MCF 10A (cell line): Measurements from ENCODE around the gene RNF25. TPM values are rescaled to one million over a fixed set of nuclear protein-coding genes. Genes with fewer than 3 reads are reported as not detected.

Source experiments
- BruUV-seq: library from RNA; stranded (reverse); fragments of 400-500 nt; replicated peaks from 2 replicates; lab custom pipeline; 2021; lab: Mats Ljungman, UMichigan
- CTCF ChIA-PET: fragments of 300-600 bp; sonication (Branson Sonifier 250); formaldehyde crosslinking; extraction: SDS; loops from one replicate; lab custom pipeline; 2021; ENCODE audit warnings: antibody characterized with exemption, inconsistent platforms; lab: Yijun Ruan, JAX
- POLR2A ChIA-PET: fragments of 300-600, 350-650 bp; sonication (Branson Sonifier 250); formaldehyde crosslinking; extraction: SDS; loops from one replicate; lab custom pipeline; 2020; ENCODE audit warnings: antibody characterized with exemption, inconsistent platforms; lab: Yijun Ruan, JAX
- DNase-seq: peaks from one replicate; pipeline ENCODE4 v3.0.0-alpha.2; 2018; ENCODE audit not compliant: unreplicated experiment
- H3K27ac Mint-ChIP-seq: one replicate; pipeline ENCODE4 v1.8.0; 2022; ENCODE audit warnings: mild to moderate bottlenecking, low read depth, mixed read lengths; ENCODE audit not compliant: unreplicated experiment
- H3K27me3 Mint-ChIP-seq: one replicate; pipeline ENCODE4 v1.8.0; 2022; ENCODE audit warnings: mixed read lengths; ENCODE audit not compliant: insufficient read depth, unreplicated experiment
- H3K36me3 Mint-ChIP-seq: one replicate; pipeline ENCODE4 v1.8.0; 2022; ENCODE audit warnings: mild to moderate bottlenecking, moderate library complexity, mixed read lengths; ENCODE audit not compliant: insufficient read depth, unreplicated experiment
- H3K4me1 Mint-ChIP-seq: one replicate; pipeline ENCODE4 v1.8.0; 2022; ENCODE audit warnings: mixed read lengths; ENCODE audit not compliant: insufficient read depth, unreplicated experiment
- H3K4me3 Mint-ChIP-seq: one replicate; pipeline ENCODE4 v1.8.0; 2022; ENCODE audit warnings: mild to moderate bottlenecking, moderate library complexity, mixed read lengths; ENCODE audit not compliant: unreplicated experiment
- H3K9me3 Mint-ChIP-seq: one replicate; pipeline ENCODE4 v1.8.0; 2022; ENCODE audit warnings: mixed read lengths; ENCODE audit not compliant: unreplicated experiment
- CTCF ChIP-seq: fragments of 200-600 bp; IDR thresholded peaks from one replicate; pipeline ENCODE4 v1.8.0; 2022; ENCODE audit warnings: antibody characterized with exemption, mild to moderate bottlenecking; ENCODE audit not compliant: unreplicated experiment
- intact Hi-C: fragments of 100-400 bp; cut with micrococcal nuclease; formaldehyde crosslinking; loops from 2 replicates; pipeline ENCODE4 v1.14.1; 2022
- total RNA-seq: library from RNA; stranded (reverse); gene quantifications from 2 replicates; pipeline ENCODE4 v1.2.3, GENCODE V29; 2022

The RNF25 gene
- total RNA-seq, 1 experiment from 2014 or later: 60.8 TPM

GRCh38 chr2:218626369-218626768 is 45.4 kb downstream of the RNF25 start:
- Mint-ChIP-seq H3K9me3 (no peaks in the 10 kb centered on the region), H3K27ac (no peak overlapping the region), H3K4me1 (no peaks in the 10 kb centered on the region), H3K27me3 (no peaks in the 10 kb centered on the region), H3K4me3 (no peak overlapping the region), H3K36me3 (peaks cover 6% of the 10 kb centered on the region)
- intact Hi-C loops: no loop called here
- CTCF ChIA-PET: interaction anchor here (1.3 kb wide), 1 partner anchor 22 kb away, joined by 6 read pairs; no protein-coding TSS in a partner anchor
- TF ChIP-seq CTCF: no peak
- BruUV-seq: no TSS peak
- POLR2A ChIA-PET: no interaction called here
- no peak for DNase-seq

DNA sequence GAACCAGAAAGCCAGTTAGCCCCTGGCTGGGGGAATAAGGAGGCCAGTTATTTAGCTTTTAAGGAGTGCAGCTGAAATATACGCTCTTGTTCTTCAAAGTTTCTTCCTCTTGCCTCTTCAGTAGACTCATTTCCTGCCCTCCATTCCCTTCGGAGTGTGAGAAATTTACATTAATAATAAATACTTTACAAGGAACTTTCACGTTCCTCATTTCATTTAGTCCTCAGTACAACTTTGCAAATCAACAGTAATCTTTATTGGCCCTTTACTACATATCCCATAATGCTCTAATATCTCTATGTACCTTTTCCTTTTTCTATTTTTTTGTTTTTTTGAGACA is 48.5 kb downstream of the RNF25 start:
- intact Hi-C loops: no loop called here
- Mint-ChIP-seq H3K9me3 (no peaks in the 10 kb centered on the region), H3K36me3 (no peaks in the 10 kb centered on the region), H3K27ac (no peak overlapping the region), H3K4me1 (no peaks in the 10 kb centered on the region), H3K27me3 (no peaks in the 10 kb centered on the region), H3K4me3 (no peak overlapping the region)
- ChIA-PET CTCF (interaction anchor here (0.7 kb wide), 1 partner anchor 23 kb away, joined by 3 read pairs; no protein-coding TSS in a partner anchor), POLR2A (no interaction called here)
- DNase-seq: no peak
- BruUV-seq: no TSS peak
- no peak for TF ChIP-seq CTCF

DNA sequence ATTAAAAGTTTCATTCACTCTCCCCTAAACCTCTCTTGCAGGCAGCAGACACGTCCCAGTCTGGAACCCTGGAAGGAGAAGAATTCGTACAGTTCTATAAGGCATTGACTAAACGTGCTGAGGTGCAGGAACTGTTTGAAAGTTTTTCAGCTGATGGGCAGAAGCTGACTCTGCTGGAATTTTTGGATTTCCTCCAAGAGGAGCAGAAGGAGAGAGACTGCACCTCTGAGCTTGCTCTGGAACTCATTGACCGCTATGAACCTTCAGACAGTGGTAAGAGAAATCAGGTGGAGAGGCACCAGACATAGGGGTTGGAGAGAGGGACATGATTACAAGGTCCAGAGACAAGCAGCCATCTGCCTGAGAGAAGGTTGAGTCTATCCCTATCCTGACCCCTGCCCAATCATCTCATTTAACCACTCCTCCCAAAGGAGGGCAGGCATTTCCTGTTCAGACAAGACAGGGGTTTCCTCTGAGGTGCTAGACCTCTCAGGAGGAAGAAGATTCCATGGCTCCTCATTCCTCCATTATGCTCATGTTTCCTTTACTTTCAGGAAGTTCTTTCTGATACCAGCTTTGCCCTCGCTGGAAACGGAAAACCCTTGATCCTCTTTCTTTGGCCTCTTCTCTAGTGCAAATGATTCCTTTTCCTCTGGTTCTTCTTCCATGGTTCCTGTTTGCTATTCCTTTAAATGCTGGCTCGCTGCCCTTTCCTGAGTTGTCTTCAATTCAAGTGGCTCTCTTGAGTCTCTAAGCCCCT is 49.0 kb downstream of the RNF25 start:
- H3K9me3 Mint-ChIP-seq: no peaks in the 10 kb centered on the region
- no peaks in the 10 kb centered on the region for H3K4me1 Mint-ChIP-seq
- TF ChIP-seq CTCF: no peak
- POLR2A ChIA-PET: interaction anchor here (1.2 kb wide), 1 partner anchor 12 kb away, joined by 3 read pairs; no protein-coding TSS in a partner anchor
- H3K4me3 Mint-ChIP-seq: no peak overlapping the region
- DNase-seq: peak; percentile 27
- no peaks in the 10 kb centered on the region for H3K36me3 Mint-ChIP-seq
- CTCF ChIA-PET: interaction anchor here (1.0 kb wide), 1 partner anchor 9 kb away, joined by 4 read pairs; no protein-coding TSS in a partner anchor
- H3K27ac Mint-ChIP-seq: no peak overlapping the region
- intact Hi-C loops: no loop called here
- H3K27me3 Mint-ChIP-seq: no peaks in the 10 kb centered on the region
- BruUV-seq: no TSS peak

- Mint-ChIP-seq H3K4me3 (no peak overlapping the region), H3K36me3 (no peaks in the 10 kb centered on the region), H3K9me3 (no peaks in the 10 kb centered on the region), H3K4me1 (no peaks in the 10 kb centered on the region), H3K27me3 (no peaks in the 10 kb centered on the region), H3K27ac (no peak overlapping the region)
- ChIA-PET POLR2A (interaction anchor here (1.2 kb wide), 1 partner anchor 10 kb away, joined by 4 read pairs; no protein-coding TSS in a partner anchor), CTCF (interaction anchor here (0.6 kb wide), 1 partner anchor 517 kb away, joined by 3 read pairs; no protein-coding TSS in a partner anchor)
- intact Hi-C loops: no loop called here
- no peak for DNase-seq
- no peak for TF ChIP-seq CTCF
- no TSS peak for BruUV-seq
Measured at GRCh38 chr2:218621007-218621406, 50.8 kb downstream of the RNF25 start.
